SK-N-SH treated with all-trans-retinoic acid at 6 μM for 48 hours (cell line): ENCODE data around the gene WDR31.

ENCODE experiments used
- BACH2 ChIP-seq: fragments of 250-450 bp; sonication (Bioruptor Pico); IDR thresholded peaks from 2 replicates; pipeline ENCODE4 v1.9.0; 2021; ENCODE audit warnings: mild to moderate bottlenecking, borderline replicate concordance
- CSDC2 ChIP-seq: fragments of 250-450 bp; sonication (Bioruptor Pico); IDR thresholded peaks from 2 replicates; pipeline ENCODE4 v1.5.0; 2020; ENCODE audit warnings: mild to moderate bottlenecking, moderate library complexity
- GLIS3 ChIP-seq: fragments of 250-450 bp; sonication (Bioruptor Pico); IDR thresholded peaks from 2 replicates; pipeline ENCODE4 v1.5.0; 2020; ENCODE audit warnings: mild to moderate bottlenecking, moderate library complexity
- OSR1 ChIP-seq: fragments of 250-450 bp; sonication (Bioruptor Pico); IDR thresholded peaks from 2 replicates; pipeline ENCODE4 v1.8.0; 2022; ENCODE audit warnings: moderate library complexity, mild to moderate bottlenecking, inconsistent platforms
- TCF4 ChIP-seq: fragments of 250-450 bp; sonication (Bioruptor Pico); IDR thresholded peaks from 2 replicates; pipeline ENCODE4 v1.8.0; 2021; ENCODE audit warnings: mild to moderate bottlenecking, moderate library complexity, borderline replicate concordance
- ZC3H10 ChIP-seq: fragments of 250-450 bp; sonication (Bioruptor Pico); IDR thresholded peaks from 2 replicates; pipeline ENCODE4 v1.5.1; 2021; ENCODE audit warnings: mild to moderate bottlenecking, moderate library complexity
- ZFP3 ChIP-seq: fragments of 250-450 bp; sonication (Bioruptor Pico); IDR thresholded peaks from 2 replicates; pipeline ENCODE4 v1.5.0; 2020; ENCODE audit warnings: mild to moderate bottlenecking, moderate library complexity
- ZFP30 ChIP-seq: fragments of 450-650 bp; formaldehyde crosslinking; IDR thresholded peaks from 2 replicates; pipeline ENCODE4 v1.5.0; 2022; ENCODE audit warnings: mild to moderate bottlenecking, moderate library complexity
- ZNF565 ChIP-seq: fragments of 450-650 bp; formaldehyde crosslinking; conservative IDR thresholded peaks from 2 replicates; pipeline ENCODE4 v1.5.0; 2020; ENCODE audit warnings: low read depth, mild to moderate bottlenecking, moderate library complexity
- ZNF70 ChIP-seq: fragments of 450-650 bp; formaldehyde crosslinking; IDR thresholded peaks from 2 replicates; pipeline ENCODE4 v1.5.0; 2020; ENCODE audit warnings: mild to moderate bottlenecking, moderate library complexity
- TF ChIP-seq, protein P1 (sequence below): fragments of 250-450 bp; sonication (Bioruptor Pico); IDR thresholded peaks from 2 replicates; pipeline ENCODE4 v1.8.0; 2020; ENCODE audit warnings: mild to moderate bottlenecking, moderate library complexity, borderline replicate concordance
- TF ChIP-seq, protein P2 (sequence below): fragments of 250-450 bp; sonication (Bioruptor Pico); IDR thresholded peaks from 2 replicates; pipeline ENCODE4 v1.5.1; 2020; ENCODE audit warnings: low read depth, mild to moderate bottlenecking, moderate library complexity
- TF ChIP-seq, protein P3 (sequence below): fragments of 250-450 bp; sonication (Bioruptor Pico); IDR thresholded peaks from 2 replicates; pipeline ENCODE4 v1.5.0; 2020; ENCODE audit warnings: mild to moderate bottlenecking, moderate library complexity
- TF ChIP-seq, protein P4 (sequence below): fragments of 250-450 bp; sonication (Bioruptor Pico); IDR thresholded peaks from 2 replicates; pipeline ENCODE4 v1.5.1; 2021; ENCODE audit warnings: mild to moderate bottlenecking, moderate library complexity

DNA sequence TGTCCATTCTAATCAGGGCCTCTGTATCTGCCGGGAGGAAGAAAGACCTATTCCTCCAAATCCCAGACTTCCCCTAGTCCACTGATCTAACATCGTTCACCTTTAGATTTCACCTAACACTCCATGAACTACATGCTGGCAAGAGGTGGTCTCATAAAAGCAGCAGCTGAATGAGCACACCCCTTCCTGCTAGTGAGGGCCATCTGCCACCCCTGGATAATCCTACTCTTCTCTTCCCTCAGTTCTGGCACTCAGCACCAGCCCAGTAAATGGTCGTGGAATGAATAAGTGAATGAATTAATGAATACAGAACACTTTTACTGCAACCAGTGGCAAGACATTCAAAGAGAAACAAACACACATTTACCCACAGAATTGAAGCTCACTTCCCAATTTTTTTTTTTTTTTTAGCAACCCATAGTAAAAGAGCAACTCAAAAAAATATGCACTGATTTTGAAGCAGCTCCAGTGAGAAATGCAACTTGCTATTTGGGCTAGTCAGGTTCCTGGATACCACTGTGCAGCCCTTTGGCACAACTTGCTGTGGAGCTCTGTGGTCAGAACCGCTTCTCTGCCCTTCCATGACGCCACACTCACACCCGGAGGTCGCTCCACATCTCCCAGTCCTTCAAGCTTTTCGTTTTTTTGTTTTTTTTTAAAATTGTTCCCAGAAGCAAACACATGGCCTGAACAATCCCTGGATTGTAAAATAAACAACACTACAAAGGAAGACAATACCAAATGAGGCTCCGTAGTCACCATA is 43.1 kb downstream of the WDR31 start:
- TF ChIP-seq, protein P1, sequence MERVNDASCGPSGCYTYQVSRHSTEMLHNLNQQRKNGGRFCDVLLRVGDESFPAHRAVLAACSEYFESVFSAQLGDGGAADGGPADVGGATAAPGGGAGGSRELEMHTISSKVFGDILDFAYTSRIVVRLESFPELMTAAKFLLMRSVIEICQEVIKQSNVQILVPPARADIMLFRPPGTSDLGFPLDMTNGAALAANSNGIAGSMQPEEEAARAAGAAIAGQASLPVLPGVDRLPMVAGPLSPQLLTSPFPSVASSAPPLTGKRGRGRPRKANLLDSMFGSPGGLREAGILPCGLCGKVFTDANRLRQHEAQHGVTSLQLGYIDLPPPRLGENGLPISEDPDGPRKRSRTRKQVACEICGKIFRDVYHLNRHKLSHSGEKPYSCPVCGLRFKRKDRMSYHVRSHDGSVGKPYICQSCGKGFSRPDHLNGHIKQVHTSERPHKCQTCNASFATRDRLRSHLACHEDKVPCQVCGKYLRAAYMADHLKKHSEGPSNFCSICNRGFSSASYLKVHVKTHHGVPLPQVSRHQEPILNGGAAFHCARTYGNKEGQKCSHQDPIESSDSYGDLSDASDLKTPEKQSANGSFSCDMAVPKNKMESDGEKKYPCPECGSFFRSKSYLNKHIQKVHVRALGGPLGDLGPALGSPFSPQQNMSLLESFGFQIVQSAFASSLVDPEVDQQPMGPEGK (CRISPR knock-in tag), result no peak
- TF ChIP-seq, protein P2, sequence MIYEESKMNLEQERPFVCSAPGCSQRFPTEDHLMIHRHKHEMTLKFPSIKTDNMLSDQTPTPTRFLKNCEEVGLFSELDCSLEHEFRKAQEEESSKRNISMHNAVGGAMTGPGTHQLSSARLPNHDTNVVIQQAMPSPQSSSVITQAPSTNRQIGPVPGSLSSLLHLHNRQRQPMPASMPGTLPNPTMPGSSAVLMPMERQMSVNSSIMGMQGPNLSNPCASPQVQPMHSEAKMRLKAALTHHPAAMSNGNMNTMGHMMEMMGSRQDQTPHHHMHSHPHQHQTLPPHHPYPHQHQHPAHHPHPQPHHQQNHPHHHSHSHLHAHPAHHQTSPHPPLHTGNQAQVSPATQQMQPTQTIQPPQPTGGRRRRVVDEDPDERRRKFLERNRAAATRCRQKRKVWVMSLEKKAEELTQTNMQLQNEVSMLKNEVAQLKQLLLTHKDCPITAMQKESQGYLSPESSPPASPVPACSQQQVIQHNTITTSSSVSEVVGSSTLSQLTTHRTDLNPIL (CRISPR knock-in tag), result no peak
- TF ChIP-seq GLIS3 (CRISPR knock-in tag), result no peak
- no peak for TF ChIP-seq OSR1 (CRISPR knock-in tag)
- TF ChIP-seq, protein P3, sequence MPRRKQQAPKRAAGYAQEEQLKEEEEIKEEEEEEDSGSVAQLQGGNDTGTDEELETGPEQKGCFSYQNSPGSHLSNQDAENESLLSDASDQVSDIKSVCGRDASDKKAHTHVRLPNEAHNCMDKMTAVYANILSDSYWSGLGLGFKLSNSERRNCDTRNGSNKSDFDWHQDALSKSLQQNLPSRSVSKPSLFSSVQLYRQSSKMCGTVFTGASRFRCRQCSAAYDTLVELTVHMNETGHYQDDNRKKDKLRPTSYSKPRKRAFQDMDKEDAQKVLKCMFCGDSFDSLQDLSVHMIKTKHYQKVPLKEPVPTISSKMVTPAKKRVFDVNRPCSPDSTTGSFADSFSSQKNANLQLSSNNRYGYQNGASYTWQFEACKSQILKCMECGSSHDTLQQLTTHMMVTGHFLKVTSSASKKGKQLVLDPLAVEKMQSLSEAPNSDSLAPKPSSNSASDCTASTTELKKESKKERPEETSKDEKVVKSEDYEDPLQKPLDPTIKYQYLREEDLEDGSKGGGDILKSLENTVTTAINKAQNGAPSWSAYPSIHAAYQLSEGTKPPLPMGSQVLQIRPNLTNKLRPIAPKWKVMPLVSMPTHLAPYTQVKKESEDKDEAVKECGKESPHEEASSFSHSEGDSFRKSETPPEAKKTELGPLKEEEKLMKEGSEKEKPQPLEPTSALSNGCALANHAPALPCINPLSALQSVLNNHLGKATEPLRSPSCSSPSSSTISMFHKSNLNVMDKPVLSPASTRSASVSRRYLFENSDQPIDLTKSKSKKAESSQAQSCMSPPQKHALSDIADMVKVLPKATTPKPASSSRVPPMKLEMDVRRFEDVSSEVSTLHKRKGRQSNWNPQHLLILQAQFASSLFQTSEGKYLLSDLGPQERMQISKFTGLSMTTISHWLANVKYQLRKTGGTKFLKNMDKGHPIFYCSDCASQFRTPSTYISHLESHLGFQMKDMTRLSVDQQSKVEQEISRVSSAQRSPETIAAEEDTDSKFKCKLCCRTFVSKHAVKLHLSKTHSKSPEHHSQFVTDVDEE (CRISPR knock-in tag), result no peak
- no peak for TF ChIP-seq ZFP3 (CRISPR knock-in tag)
- no peak for TF ChIP-seq ZFP30 (CRISPR knock-in tag)
- TF ChIP-seq TCF4 (CRISPR knock-in tag), result no peak
- TF ChIP-seq ZC3H10 (CRISPR knock-in tag), result no peak
- TF ChIP-seq, protein P4, sequence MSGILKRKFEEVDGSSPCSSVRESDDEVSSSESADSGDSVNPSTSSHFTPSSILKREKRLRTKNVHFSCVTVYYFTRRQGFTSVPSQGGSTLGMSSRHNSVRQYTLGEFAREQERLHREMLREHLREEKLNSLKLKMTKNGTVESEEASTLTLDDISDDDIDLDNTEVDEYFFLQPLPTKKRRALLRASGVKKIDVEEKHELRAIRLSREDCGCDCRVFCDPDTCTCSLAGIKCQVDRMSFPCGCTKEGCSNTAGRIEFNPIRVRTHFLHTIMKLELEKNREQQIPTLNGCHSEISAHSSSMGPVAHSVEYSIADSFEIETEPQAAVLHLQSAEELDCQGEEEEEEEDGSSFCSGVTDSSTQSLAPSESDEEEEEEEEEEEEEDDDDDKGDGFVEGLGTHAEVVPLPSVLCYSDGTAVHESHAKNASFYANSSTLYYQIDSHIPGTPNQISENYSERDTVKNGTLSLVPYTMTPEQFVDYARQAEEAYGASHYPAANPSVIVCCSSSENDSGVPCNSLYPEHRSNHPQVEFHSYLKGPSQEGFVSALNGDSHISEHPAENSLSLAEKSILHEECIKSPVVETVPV (CRISPR knock-in tag), result no peak
- no peak for TF ChIP-seq ZNF565 (CRISPR knock-in tag)
- TF ChIP-seq CSDC2, result no peak
- TF ChIP-seq BACH2 (CRISPR knock-in tag), result no peak
- no peak for TF ChIP-seq ZNF70 (CRISPR knock-in tag)
